D721Med (cell line): Measurements from ENCODE around the gene GLRA3.

Source experiments
- DNase-seq: peaks from one replicate; pipeline ENCODE4 v3.0.0; 2011; ENCODE audit warnings: low spot score; ENCODE audit not compliant: insufficient read length
- FAIRE-seq: peaks from 2 replicates; lab custom pipeline; 2011; peaks lifted over from hg19 to GRCh38; lab: Jason Lieb, UNC
- TF ChIP-seq, protein P1 (sequence below): IDR thresholded peaks from 2 replicates; pipeline ENCODE4 v1.5.1; 2012; ENCODE audit warnings: mild to moderate bottlenecking, control low read depth; ENCODE audit not compliant: insufficient read depth; ENCODE audit errors: missing control alignments

Gene GLRA3

DNA sequence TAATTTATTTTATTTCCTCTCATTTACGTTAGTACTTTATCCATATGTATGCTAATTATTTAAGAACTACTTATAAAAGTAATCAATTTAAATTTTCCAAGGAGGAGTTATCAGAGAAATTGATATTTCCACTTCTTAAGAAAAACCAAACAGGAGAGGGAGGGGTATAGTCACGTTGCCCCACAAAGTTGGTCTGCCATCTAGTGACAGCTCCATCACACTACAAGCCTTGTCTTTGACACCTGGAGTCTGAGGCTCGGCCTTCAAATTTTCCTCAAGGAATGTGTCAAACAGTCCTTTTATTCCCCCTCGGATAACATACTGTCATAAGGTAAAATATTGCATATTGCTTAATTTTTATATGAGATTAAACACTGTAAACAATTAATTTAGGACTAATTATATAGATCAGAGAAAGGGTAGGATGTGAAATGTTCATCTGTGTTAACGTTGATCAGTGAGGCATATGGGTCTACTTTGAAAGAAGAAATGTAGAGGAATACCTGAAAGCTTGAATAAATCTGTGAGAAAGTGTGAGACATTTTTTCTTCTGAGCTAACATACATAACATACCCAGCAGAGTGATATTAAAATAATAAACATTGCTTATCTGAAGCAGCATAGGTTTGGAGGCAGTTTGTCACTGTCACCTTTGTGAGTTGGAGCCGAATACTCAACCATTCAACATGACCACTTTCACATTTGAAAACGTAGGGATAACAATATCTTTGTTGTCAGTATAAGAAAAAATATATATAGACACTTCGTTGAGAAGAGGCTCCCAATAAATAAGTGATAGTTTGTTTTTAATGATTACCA lies 114.4 kb downstream of the GLRA3 start:
- FAIRE-seq (peak; percentile 32), DNase-seq (no peak)
- TF ChIP-seq, protein P1, sequence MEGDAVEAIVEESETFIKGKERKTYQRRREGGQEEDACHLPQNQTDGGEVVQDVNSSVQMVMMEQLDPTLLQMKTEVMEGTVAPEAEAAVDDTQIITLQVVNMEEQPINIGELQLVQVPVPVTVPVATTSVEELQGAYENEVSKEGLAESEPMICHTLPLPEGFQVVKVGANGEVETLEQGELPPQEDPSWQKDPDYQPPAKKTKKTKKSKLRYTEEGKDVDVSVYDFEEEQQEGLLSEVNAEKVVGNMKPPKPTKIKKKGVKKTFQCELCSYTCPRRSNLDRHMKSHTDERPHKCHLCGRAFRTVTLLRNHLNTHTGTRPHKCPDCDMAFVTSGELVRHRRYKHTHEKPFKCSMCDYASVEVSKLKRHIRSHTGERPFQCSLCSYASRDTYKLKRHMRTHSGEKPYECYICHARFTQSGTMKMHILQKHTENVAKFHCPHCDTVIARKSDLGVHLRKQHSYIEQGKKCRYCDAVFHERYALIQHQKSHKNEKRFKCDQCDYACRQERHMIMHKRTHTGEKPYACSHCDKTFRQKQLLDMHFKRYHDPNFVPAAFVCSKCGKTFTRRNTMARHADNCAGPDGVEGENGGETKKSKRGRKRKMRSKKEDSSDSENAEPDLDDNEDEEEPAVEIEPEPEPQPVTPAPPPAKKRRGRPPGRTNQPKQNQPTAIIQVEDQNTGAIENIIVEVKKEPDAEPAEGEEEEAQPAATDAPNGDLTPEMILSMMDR: peak; percentile 73

DNA sequence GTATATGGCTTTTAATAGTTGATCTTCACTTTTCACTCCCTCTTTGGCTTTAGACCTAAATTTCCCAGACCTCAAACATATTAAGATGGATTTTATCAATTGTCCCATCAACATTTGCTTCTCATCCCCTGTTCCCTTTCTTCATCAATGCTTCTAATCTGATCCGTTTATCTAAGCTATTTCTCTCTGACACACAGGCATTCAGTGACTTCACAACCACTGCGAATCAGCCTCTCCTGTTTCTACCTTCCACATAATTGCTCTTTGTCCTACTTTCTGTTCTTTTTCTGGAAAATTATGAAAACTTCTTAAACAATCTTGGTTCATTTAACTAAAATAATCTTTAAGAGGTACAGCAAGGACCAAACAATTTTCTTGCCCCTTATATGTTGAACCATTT lies 115.2 kb downstream of the GLRA3 start:
- FAIRE-seq: peak; percentile 56
- no peak for DNase-seq
- TF ChIP-seq, protein P1: no peak

DNA sequence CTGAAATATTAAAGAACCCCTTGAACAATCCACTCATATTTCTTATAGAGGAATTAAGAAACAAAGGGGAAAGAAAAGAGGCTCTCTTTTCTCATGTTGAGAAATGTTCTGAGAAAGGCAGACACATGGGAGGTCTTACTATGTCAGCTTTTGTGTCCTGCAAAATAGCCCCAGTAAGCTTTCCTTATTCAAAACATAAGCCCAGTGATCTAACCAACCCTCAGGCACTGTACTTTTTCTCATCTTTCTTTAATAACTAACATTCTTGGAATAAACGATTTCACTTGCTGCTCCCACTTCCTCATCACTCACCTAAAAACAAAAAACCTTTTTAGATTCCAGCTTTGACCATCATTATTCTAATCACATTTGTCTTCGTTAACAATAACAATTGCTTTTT lies 115.9 kb downstream of the GLRA3 start:
- FAIRE-seq (no peak), DNase-seq (no peak)
- TF ChIP-seq, protein P1: no peak

DNA sequence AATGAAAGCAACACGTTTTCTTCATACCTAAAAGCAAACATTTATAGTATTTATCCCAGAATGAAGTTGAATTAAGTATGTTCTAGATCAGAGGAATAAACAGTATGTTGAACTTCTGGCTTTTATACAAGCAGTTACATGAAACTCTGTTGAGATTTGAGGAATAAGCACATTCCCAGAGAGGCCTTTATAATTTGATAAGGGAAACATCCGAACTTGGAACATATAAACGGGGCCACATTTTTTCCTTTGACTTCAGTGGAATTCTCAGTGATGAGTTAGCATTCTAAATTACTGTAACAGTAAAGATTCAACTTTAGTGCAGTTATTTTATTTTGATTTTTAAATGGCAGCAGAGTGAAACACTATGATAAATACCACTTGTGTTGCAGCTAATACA lies 119.5 kb downstream of the GLRA3 start:
- TF ChIP-seq, protein P1: no peak
- FAIRE-seq (no peak), DNase-seq (no peak)

DNA sequence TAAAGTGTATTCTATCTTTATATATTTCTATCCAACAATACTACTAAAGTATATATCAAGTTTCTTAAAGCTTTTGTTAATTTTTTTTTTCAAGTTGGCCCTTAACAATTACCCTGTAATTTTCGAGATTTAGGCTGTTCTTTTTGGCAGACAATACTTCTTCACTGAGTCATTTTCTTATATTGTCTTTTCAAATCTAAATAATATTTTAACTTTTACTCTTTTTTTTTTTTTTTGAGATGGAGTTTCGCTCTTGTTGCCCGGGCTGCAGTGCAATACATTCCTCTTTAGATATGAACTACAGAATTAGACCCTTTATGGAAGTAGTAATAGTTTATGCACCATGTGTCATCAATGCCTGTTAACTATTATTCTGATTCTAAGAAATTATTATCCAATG lies 120.7 kb downstream of the GLRA3 start:
- TF ChIP-seq, protein P1: no peak
- FAIRE-seq (no peak), DNase-seq (no peak)

DNA sequence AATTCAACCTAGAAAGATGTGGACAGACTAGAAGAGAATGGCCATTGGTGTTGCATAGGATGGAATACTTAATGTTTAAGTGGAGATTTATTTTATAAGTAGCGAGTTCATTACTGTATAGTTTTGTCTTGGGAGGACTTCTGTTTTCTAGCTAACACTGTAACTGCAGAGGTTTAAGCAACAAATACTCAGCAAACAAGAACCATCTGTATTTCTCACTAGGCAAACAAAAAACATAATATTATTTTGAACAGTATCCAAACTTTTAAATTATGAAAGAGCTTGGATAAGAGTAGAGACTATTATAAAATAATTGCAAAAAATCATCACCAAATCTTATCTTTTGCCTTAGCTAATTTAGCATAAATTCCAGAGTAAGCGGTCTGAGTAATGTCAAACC lies 121.1 kb downstream of the GLRA3 start:
- TF ChIP-seq, protein P1: no peak
- DNase-seq (no peak), FAIRE-seq (no peak)

DNA sequence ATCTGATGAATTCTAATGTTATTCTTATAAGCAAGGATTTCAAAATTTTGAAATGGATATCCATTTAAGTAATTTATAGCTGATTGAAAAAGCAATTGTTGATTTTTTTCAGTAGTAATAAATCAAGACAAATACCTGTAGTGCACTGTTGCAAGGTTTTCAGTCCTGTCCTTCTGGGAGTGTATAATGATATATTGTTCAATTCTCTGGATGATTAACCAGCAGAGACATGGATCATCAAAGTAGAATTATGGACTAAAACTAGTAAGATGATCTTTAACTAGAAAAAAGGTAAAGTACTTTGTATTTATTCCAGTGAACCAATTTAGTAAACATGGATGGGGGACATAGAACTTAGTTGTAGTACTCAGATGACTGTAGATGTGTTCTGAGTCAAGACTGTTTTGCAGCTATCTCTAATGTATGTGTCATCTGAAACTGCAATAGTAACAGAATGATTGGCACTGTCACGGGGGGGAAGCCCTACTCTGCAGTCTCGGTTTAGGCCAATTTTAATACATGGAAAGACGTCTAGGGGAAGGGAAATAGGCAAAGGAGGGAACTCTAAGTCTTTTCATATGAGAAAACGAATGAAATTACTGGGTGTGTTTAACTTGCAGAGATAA lies 121.9 kb downstream of the GLRA3 start:
- FAIRE-seq (no peak), DNase-seq (no peak)
- TF ChIP-seq, protein P1: no peak
